CD8-positive, alpha-beta memory T cell (primary cell): ENCODE data around the gene MRPL41. TPM values are rescaled to one million over a fixed set of nuclear protein-coding genes. Genes with fewer than 3 reads are reported as not detected.

ENCODE experiments used
- CTCF ChIA-PET: fragments of 350-600 bp; sonication (Branson Sonifier 250); formaldehyde crosslinking; loops from one replicate; lab custom pipeline; 2021; ENCODE audit warnings: antibody characterized with exemption; lab: Charles Lee
- POLR2A ChIA-PET: fragments of 350-600 bp; sonication (Branson Sonifier 250); formaldehyde crosslinking; loops from one replicate; lab custom pipeline; 2021; ENCODE audit warnings: antibody characterized with exemption; lab: Charles Lee
- DNase-seq, 5 donors: peaks; one replicate each; pipeline versions ENCODE4 v3.0.0 to v3.0.0-alpha.2; 2020 to 2022; ENCODE audit warnings: mixed read lengths in 1 of 5
- H3K27ac ChIP-seq: one replicate; pipeline ENCODE4 v1.7.0; 2013; ENCODE audit warnings: low read depth, mild to moderate bottlenecking, low read length, moderate library complexity
- H3K27me3 ChIP-seq: 2 replicates; pipeline ENCODE4 v1.7.0; 2013; ENCODE audit warnings: low read length, mild to moderate bottlenecking; ENCODE audit not compliant: insufficient read depth, poor library complexity, severe bottlenecking
- H3K36me3 ChIP-seq: 2 replicates; pipeline ENCODE4 v1.7.0; 2013; ENCODE audit warnings: mild to moderate bottlenecking, low read length, moderate library complexity; ENCODE audit not compliant: insufficient read depth
- H3K4me1 ChIP-seq: 2 replicates; pipeline ENCODE4 v1.7.0; 2013; ENCODE audit warnings: mild to moderate bottlenecking, low read length, moderate library complexity; ENCODE audit not compliant: insufficient read depth
- H3K4me3 ChIP-seq: 2 replicates; pipeline ENCODE4 v1.7.0; 2013; ENCODE audit warnings: mild to moderate bottlenecking, low read length
- H3K9me3 ChIP-seq: 2 replicates; pipeline ENCODE4 v1.7.0; 2013; ENCODE audit warnings: mild to moderate bottlenecking, low read length
- H3K27ac Mint-ChIP-seq, 8 donors: one replicate each; pipeline ENCODE4 v1.8.0; 2020 to 2021; ENCODE audit warnings: mixed read lengths in 8 of 8, mild to moderate bottlenecking in 6 of 8, inconsistent platforms in 3 of 8, moderate library complexity in 3 of 8
- H3K27me3 Mint-ChIP-seq, 2 donors: one replicate each; pipeline ENCODE4 v1.8.0; 2020 to 2021; ENCODE audit warnings: mixed read lengths in 2 of 2, mild to moderate bottlenecking in 1 of 2, moderate library complexity in 1 of 2
- H3K36me3 Mint-ChIP-seq, 3 donors: one replicate each; pipeline ENCODE4 v1.8.0; 2020 to 2021; ENCODE audit warnings: mixed read lengths in 3 of 3, inconsistent platforms in 1 of 3, mild to moderate bottlenecking in 1 of 3
- H3K4me1 Mint-ChIP-seq, 3 donors: one replicate each; pipeline ENCODE4 v1.8.0; 2020 to 2021; ENCODE audit warnings: mixed read lengths in 3 of 3, inconsistent platforms in 1 of 3, mild to moderate bottlenecking in 1 of 3
- H3K4me3 Mint-ChIP-seq, 7 donors: one replicate each; pipeline ENCODE4 v1.8.0; 2020 to 2021; ENCODE audit warnings: mixed read lengths in 7 of 7, mild to moderate bottlenecking in 6 of 7, moderate library complexity in 4 of 7, inconsistent platforms in 2 of 7
- H3K9me3 Mint-ChIP-seq, 5 donors: one replicate each; pipeline ENCODE4 v1.8.0; 2020 to 2022; ENCODE audit warnings: mixed read lengths in 5 of 5, mild to moderate bottlenecking in 3 of 5, moderate library complexity in 2 of 5, inconsistent platforms in 1 of 5
- polyA plus RNA-seq: library from polyadenylated mRNA; unstranded; fragments of 300-500 nt; fragmentation: Illumina TruSeq; gene quantifications from one replicate; pipeline ENCODE4 v1.2.3, GENCODE V29; 2021
- total RNA-seq, 2 experiments: library from RNA; stranded (reverse); gene quantifications; one replicate each; pipeline ENCODE4 v1.2.3, GENCODE V29; 2021

Gene MRPL41
- 10 to 100 TPM; 65.9 to 68.2 TPM for total RNA-seq
- polyA plus RNA-seq = 44.9 TPM

- CTCF ChIA-PET = interaction anchor here (0.6 to 2.2 kb wide), 8 partner anchors 9 to 774 kb away, joined by 3 to 12 read pairs (median 4); partner anchors contain the start of genes DPH7, EXD3 and NOXA1
- Histone ChIP-seq H3K27me3 (no peaks in the 10 kb centered on the region), H3K36me3 (no peaks in the 10 kb centered on the region), H3K27ac (peak within 1 kb of the TSS; percentile 62), H3K4me1 (peaks cover 14% of the 10 kb centered on the region), H3K9me3 (no peaks in the 10 kb centered on the region), H3K4me3 (peak within 1 kb of the TSS; percentile 62)
- H3K4me1 Mint-ChIP-seq = peaks cover 10 to 20% (median 13%) of the 10 kb centered on the region in 3 donors
- H3K4me3 Mint-ChIP-seq = peak within 1 kb of the TSS; percentile 81 to 92 (median 86)
- peak; percentile 83 to 92 (median 90) for DNase-seq
- peaks cover 0 to 27% (median 7%) of the 10 kb centered on the region in 3 donors for H3K36me3 Mint-ChIP-seq
- H3K9me3 Mint-ChIP-seq = no peaks in the 10 kb centered on the region
- POLR2A ChIA-PET = interaction anchor here (0.6 to 1.9 kb wide), 9 partner anchors 25 to 311 kb away, joined by 3 to 8 read pairs (median 5); partner anchors contain the start of genes DPH7, EHMT1, EXD3 and NOXA1
- H3K27me3 Mint-ChIP-seq = no peaks in the 10 kb centered on the region
- peak within 1 kb of the TSS; percentile 77 to 93 (median 84) for H3K27ac Mint-ChIP-seq
Measured at GRCh38 chr9:137551264-137552021, at the start of gene MRPL41. TSS of gene MRPL41 (plus strand) at chr9:137551879. CDS start at chr9:137552082, 203 bp downstream.

- peak overlapping the region in 5 of 8 donors; percentile 29 to 89 (median 58) for H3K27ac Mint-ChIP-seq
- Histone ChIP-seq H3K9me3 (no peaks in the 10 kb centered on the region), H3K27me3 (no peaks in the 10 kb centered on the region), H3K27ac (no peak overlapping the region), H3K36me3 (no peaks in the 10 kb centered on the region), H3K4me3 (no peak overlapping the region), H3K4me1 (no peaks in the 10 kb centered on the region)
- no peaks in the 10 kb centered on the region for H3K27me3 Mint-ChIP-seq
- ChIA-PET POLR2A (no interaction called here), CTCF (no interaction called here)
- DNase-seq = peak in 1 of 5 donors; percentile 24
- H3K4me1 Mint-ChIP-seq = no peaks in the 10 kb centered on the region
- no peaks in the 10 kb centered on the region for H3K36me3 Mint-ChIP-seq
- H3K9me3 Mint-ChIP-seq = peaks cover 0 to 7% (median 2%) of the 10 kb centered on the region in 5 donors
- H3K4me3 Mint-ChIP-seq = peak overlapping the region in 1 of 7 donors; percentile 19
Measured at GRCh38 chr9:137502008-137502911, 49.4 kb upstream of the MRPL41 start.

- no peak overlapping the region for H3K4me3 ChIP-seq
- CTCF ChIA-PET = no interaction called here
- DNase-seq = no peak
- POLR2A ChIA-PET = no interaction called here
- Mint-ChIP-seq H3K27me3 (no peaks in the 10 kb centered on the region), H3K9me3 (peaks cover 0 to 7% (median 2%) of the 10 kb centered on the region in 5 donors), H3K4me1 (no peaks in the 10 kb centered on the region), H3K27ac (no peak overlapping the region), H3K4me3 (no peak overlapping the region), H3K36me3 (no peaks in the 10 kb centered on the region)
- H3K9me3 ChIP-seq = no peaks in the 10 kb centered on the region
- H3K4me1 ChIP-seq = no peaks in the 10 kb centered on the region
- H3K27me3 ChIP-seq = no peaks in the 10 kb centered on the region
- H3K36me3 ChIP-seq = no peaks in the 10 kb centered on the region
- H3K27ac ChIP-seq = no peak overlapping the region
Measured at GRCh38 chr9:137504432-137504777, 47.3 kb upstream of the MRPL41 start.

- no peak for DNase-seq
- POLR2A ChIA-PET = no interaction called here
- Histone ChIP-seq H3K4me3 (no peak overlapping the region), H3K9me3 (no peaks in the 10 kb centered on the region), H3K36me3 (no peaks in the 10 kb centered on the region), H3K27me3 (no peaks in the 10 kb centered on the region), H3K27ac (no peak overlapping the region), H3K4me1 (no peaks in the 10 kb centered on the region)
- no peak overlapping the region for H3K27ac Mint-ChIP-seq
- H3K27me3 Mint-ChIP-seq = no peaks in the 10 kb centered on the region
- no peaks in the 10 kb centered on the region for H3K4me1 Mint-ChIP-seq
- no peak overlapping the region for H3K4me3 Mint-ChIP-seq
- peaks cover 0 to 7% (median 2%) of the 10 kb centered on the region in 5 donors for H3K9me3 Mint-ChIP-seq
- CTCF ChIA-PET = interaction anchor here (0.7 kb wide), 1 partner anchor 33 kb away, joined by 4 read pairs; no protein-coding TSS in a partner anchor
- H3K36me3 Mint-ChIP-seq = no peaks in the 10 kb centered on the region
Measured at GRCh38 chr9:137505421-137506140, 46.1 kb upstream of the MRPL41 start.

GRCh38 chr9:137506274-137506673 is 45.4 kb upstream of the MRPL41 start:
- no peak overlapping the region for H3K27ac ChIP-seq
- CTCF ChIA-PET = no interaction called here
- H3K4me1 Mint-ChIP-seq = no peaks in the 10 kb centered on the region

GRCh38 chr9:137506702-137507171 is 44.9 kb upstream of the MRPL41 start:
- no peaks in the 10 kb centered on the region for H3K36me3 Mint-ChIP-seq
- ChIA-PET CTCF (no interaction called here), POLR2A (no interaction called here)
- no peak overlapping the region for H3K27ac Mint-ChIP-seq
- no peaks in the 10 kb centered on the region for H3K4me1 ChIP-seq
- peaks cover 0 to 5% (median under 1%) of the 10 kb centered on the region in 5 donors for H3K9me3 Mint-ChIP-seq
- DNase-seq = no peak
- no peaks in the 10 kb centered on the region for H3K9me3 ChIP-seq
- no peaks in the 10 kb centered on the region for H3K4me1 Mint-ChIP-seq
- H3K27me3 Mint-ChIP-seq = no peaks in the 10 kb centered on the region
- no peak overlapping the region for H3K27ac ChIP-seq
- H3K4me3 Mint-ChIP-seq = no peak overlapping the region
- H3K27me3 ChIP-seq = no peaks in the 10 kb centered on the region
- H3K36me3 ChIP-seq = no peaks in the 10 kb centered on the region
- no peak overlapping the region for H3K4me3 ChIP-seq

More at GRCh38 chr9:137506274-137506673, 45.4 kb upstream of the MRPL41 start:
- Mint-ChIP-seq H3K27me3 (no peaks in the 10 kb centered on the region), H3K4me3 (no peak overlapping the region), H3K36me3 (no peaks in the 10 kb centered on the region), H3K9me3 (peaks cover 0 to 7% (median 2%) of the 10 kb centered on the region in 5 donors), H3K27ac (no peak overlapping the region)
- H3K36me3 ChIP-seq = no peaks in the 10 kb centered on the region
- no peaks in the 10 kb centered on the region for H3K27me3 ChIP-seq
- H3K4me1 ChIP-seq = no peaks in the 10 kb centered on the region
- POLR2A ChIA-PET = no interaction called here
- H3K9me3 ChIP-seq = no peaks in the 10 kb centered on the region
- no peak overlapping the region for H3K4me3 ChIP-seq
- DNase-seq = no peak

GRCh38 chr9:137509198-137509597 is 42.5 kb upstream of the MRPL41 start:
- no peaks in the 10 kb centered on the region for H3K9me3 ChIP-seq
- no peaks in the 10 kb centered on the region for H3K27me3 ChIP-seq
- peaks cover 0 to 5% (median 2%) of the 10 kb centered on the region in 3 donors for H3K4me1 Mint-ChIP-seq
- H3K27ac ChIP-seq = no peak overlapping the region
- no peak overlapping the region for H3K4me3 ChIP-seq
- no peaks in the 10 kb centered on the region for H3K9me3 Mint-ChIP-seq
- DNase-seq = no peak
- H3K27ac Mint-ChIP-seq = peak overlapping the region in 1 of 8 donors; percentile 35
- no peak overlapping the region for H3K4me3 Mint-ChIP-seq
- no peaks in the 10 kb centered on the region for H3K36me3 ChIP-seq
- ChIA-PET CTCF (no interaction called here), POLR2A (no interaction called here)
- no peaks in the 10 kb centered on the region for H3K4me1 ChIP-seq
- H3K36me3 Mint-ChIP-seq = no peaks in the 10 kb centered on the region
- no peaks in the 10 kb centered on the region for H3K27me3 Mint-ChIP-seq
